ENCODE data around the gene SPDYE4.

- no peak for TF ChIP-seq POLR2A (IDR thresholded peaks at IDR 0.05)
- no peak for TF ChIP-seq CTCF (IDR thresholded peaks at IDR 0.05)
Observed at GRCh38 chr17:8719291-8720246, 38.8 kb downstream of the SPDYE4 start.
